D721Med (cell line): ENCODE data around the gene ANO6.
"Not testable (repeated sequence)": the region's sequence is repeated elsewhere in the genome, so short reads cannot be mapped to it uniquely, and the experiment has no call there.

Experiments used
- DNase-seq: peaks from one replicate; pipeline ENCODE4 v3.0.0; 2011; ENCODE audit warnings: low spot score; ENCODE audit not compliant: insufficient read length
- FAIRE-seq: peaks from 2 replicates; lab custom pipeline; 2011; peaks lifted over from hg19 to GRCh38; lab: Jason Lieb, UNC
- CTCF ChIP-seq: IDR thresholded peaks from 2 replicates; pipeline ENCODE4 v1.5.1; 2012; ENCODE audit warnings: mild to moderate bottlenecking, control low read depth; ENCODE audit not compliant: insufficient read depth; ENCODE audit errors: missing control alignments

Gene ANO6

GRCh38 chr12:45256721-45257120, 40.8 kb downstream of the ANO6 start:
- TF ChIP-seq CTCF = no peak
- DNase-seq (no peak), FAIRE-seq (no peak)

GRCh38 chr12:45257185-45257930, 41.5 kb downstream of the ANO6 start:
- FAIRE-seq (no peak), DNase-seq (no peak)
- no peak for TF ChIP-seq CTCF

- FAIRE-seq (no peak), DNase-seq (no peak)
- TF ChIP-seq CTCF = no peak
Observed at GRCh38 chr12:45259675-45260074, 43.8 kb downstream of the ANO6 start.

GRCh38 chr12:45260104-45260815, 44.4 kb downstream of the ANO6 start:
- TF ChIP-seq CTCF = no peak
- DNase-seq (no peak), FAIRE-seq (no peak)

GRCh38 chr12:45260854-45261253, 45.0 kb downstream of the ANO6 start:
- TF ChIP-seq CTCF = no peak
- no peak for DNase-seq
- FAIRE-seq = no peak

GRCh38 chr12:45262185-45262584, 46.3 kb downstream of the ANO6 start:
- not testable (repeated sequence) for FAIRE-seq, DNase-seq

GRCh38 chr12:45263587-45263986, 47.7 kb downstream of the ANO6 start:
- no peak for TF ChIP-seq CTCF
- no peak for FAIRE-seq

More at GRCh38 chr12:45263587-45263986, 47.7 kb downstream of the ANO6 start:
- no peak for DNase-seq
